IMR-90 (cell line): ENCODE results near the gene ARSB. TPM values are rescaled to one million over a fixed set of nuclear protein-coding genes. Genes with fewer than 3 reads are reported as not detected.
A peak's percentile ranks its signal among the peaks of the same experiment; 100 is the strongest.

Experiments used
- ATAC-seq: fragments of 200-7000 bp; cut with Tn5 transposase; 2 replicates; pipeline ENCODE4 v1.9.1; 2020; ENCODE audit warnings: low read depth, mild to moderate bottlenecking, moderate library complexity
- BruUV-seq: library from RNA; stranded (reverse); fragments of 400-500 nt; replicated peaks from 2 replicates; lab custom pipeline; 2021; lab: Mats Ljungman, UMichigan
- CTCF ChIA-PET: fragments of 300-600 bp; formaldehyde crosslinking; extraction: SDS; loops from one replicate; lab custom pipeline; 2021; ENCODE audit warnings: antibody characterized with exemption; lab: Yijun Ruan, JAX
- POLR2A ChIA-PET: fragments of 300-600 bp; sonication (Branson Sonifier 250); formaldehyde crosslinking; loops from one replicate; lab custom pipeline; 2022; ENCODE audit warnings: antibody characterized with exemption; ENCODE audit not compliant: unreplicated experiment; lab: Charles Lee
- DNase-seq: peaks from one replicate; pipeline ENCODE4 v3.0.0; 2013
- H2AFZ ChIP-seq: replicated peaks from 2 replicates; pipeline ENCODE3; 2013; ENCODE audit warnings: low read length, mild to moderate bottlenecking; ENCODE audit not compliant: poor library complexity
- H2AK5ac ChIP-seq: 2 replicates; pipeline ENCODE4 v1.6.1; 2013; ENCODE audit warnings: low read depth, low read length, inconsistent platforms
- H2AK9ac ChIP-seq: replicated peaks from 2 replicates; pipeline ENCODE3; 2013; ENCODE audit warnings: mild to moderate bottlenecking, low read depth, low read length, moderate library complexity; ENCODE audit not compliant: poor library complexity
- H2BK120ac ChIP-seq: 2 replicates; pipeline ENCODE4 v1.6.1; 2013; ENCODE audit warnings: low read depth, low read length, inconsistent platforms
- H2BK15ac ChIP-seq: 3 replicates; pipeline ENCODE4 v1.6.1; 2013; ENCODE audit warnings: low read depth, low read length, inconsistent platforms
- H2BK20ac ChIP-seq: 2 replicates; pipeline ENCODE4 v1.6.1; 2013; ENCODE audit warnings: low read depth, mild to moderate bottlenecking, inconsistent platforms, low read length, moderate library complexity
- H2BK5ac ChIP-seq: 2 replicates; pipeline ENCODE4 v1.6.1; 2013; ENCODE audit warnings: mild to moderate bottlenecking, low read depth, low read length, inconsistent platforms; ENCODE audit not compliant: poor library complexity, severe bottlenecking
- H3K14ac ChIP-seq: replicated peaks from 2 replicates; pipeline ENCODE4 v1.6.1; 2013; ENCODE audit warnings: low read depth, low read length, inconsistent platforms
- H3K18ac ChIP-seq: 2 replicates; pipeline ENCODE4 v1.6.1; 2013; ENCODE audit warnings: low read depth, low read length, control low read depth
- H3K23ac ChIP-seq: 2 replicates; pipeline ENCODE4 v1.6.1; 2013; ENCODE audit warnings: low read depth, low read length, inconsistent platforms
- H3K27ac ChIP-seq: 2 replicates; pipeline ENCODE4 v1.5.1; 2013; ENCODE audit warnings: mild to moderate bottlenecking, control low read depth, low read length; ENCODE audit not compliant: insufficient read depth
- H3K27me3 ChIP-seq: 2 replicates; pipeline ENCODE4 v1.6.1; 2013; ENCODE audit warnings: low read length; ENCODE audit not compliant: control insufficient read depth, insufficient read depth
- H3K36me3 ChIP-seq: 2 replicates; pipeline ENCODE4 v1.6.1; 2013; ENCODE audit warnings: low read length, mixed read lengths; ENCODE audit not compliant: control insufficient read depth, insufficient read depth
- H3K4ac ChIP-seq: 2 replicates; pipeline ENCODE4 v1.6.1; 2013; ENCODE audit warnings: low read depth, low read length, inconsistent platforms
- H3K4me1 ChIP-seq: 2 replicates; pipeline ENCODE4 v1.6.1; 2013; ENCODE audit warnings: low read length, mixed read lengths; ENCODE audit not compliant: control insufficient read depth, insufficient read depth
- H3K4me2 ChIP-seq: 2 replicates; pipeline ENCODE4 v1.6.1; 2013; ENCODE audit warnings: low read depth, mild to moderate bottlenecking, control low read depth, low read length, moderate library complexity
- H3K4me3 ChIP-seq: 2 replicates; pipeline ENCODE4 v1.5.1; 2013; ENCODE audit warnings: low read depth, mild to moderate bottlenecking, control low read depth, low read length, moderate library complexity; ENCODE audit not compliant: insufficient read depth
- H3K56ac ChIP-seq: 2 replicates; pipeline ENCODE4 v1.6.1; 2013; ENCODE audit warnings: low read length, inconsistent platforms; ENCODE audit not compliant: insufficient read depth; ENCODE audit errors: extremely low read depth
- H3K79me1 ChIP-seq, 2 experiments: 2 replicates each; pipeline ENCODE4 v1.6.1; 2013; ENCODE audit warnings: low read length in 2 of 2, inconsistent platforms in 1 of 2, low read depth in 1 of 2
- H3K9ac ChIP-seq: 2 replicates; pipeline ENCODE4 v1.6.1; 2013; ENCODE audit warnings: low read depth, low read length, control low read depth
- H3K9me1 ChIP-seq: 2 replicates; pipeline ENCODE4 v1.6.1; 2013; ENCODE audit warnings: low read length, inconsistent platforms; ENCODE audit not compliant: insufficient read depth
- H3K9me3 ChIP-seq: 2 replicates; pipeline ENCODE4 v1.6.1; 2013; ENCODE audit warnings: low read length; ENCODE audit not compliant: control insufficient read depth, insufficient read depth
- H4K20me1 ChIP-seq: 2 replicates; pipeline ENCODE4 v1.6.1; 2013; ENCODE audit warnings: low read length, inconsistent platforms; ENCODE audit not compliant: insufficient read depth
- H4K5ac ChIP-seq: 2 replicates; pipeline ENCODE4 v1.6.1; 2013; ENCODE audit warnings: mild to moderate bottlenecking, low read depth, low read length, control low read depth
- H4K8ac ChIP-seq, 2 experiments: 2 replicates each; pipeline ENCODE4 v1.6.1; 2013; ENCODE audit warnings: low read depth in 2 of 2, low read length in 2 of 2, control low read depth in 1 of 2, inconsistent platforms in 1 of 2
- H4K91ac ChIP-seq: 2 replicates; pipeline ENCODE4 v1.6.1; 2013; ENCODE audit warnings: low read depth, low read length, inconsistent platforms; ENCODE audit not compliant: insufficient read depth
- CEBPB ChIP-seq: IDR thresholded peaks from 2 replicates; pipeline ENCODE4 v1.6.1; 2012; ENCODE audit warnings: low read depth, low read length, improper control_type of control experiment
- FOS ChIP-seq: fragments of 150-350 bp; IDR thresholded peaks from 2 replicates; pipeline ENCODE4 v1.6.1; 2016; ENCODE audit warnings: low read depth, low read length
- MAFK ChIP-seq: IDR thresholded peaks from 2 replicates; pipeline ENCODE4 v1.6.1; 2012; ENCODE audit warnings: low read depth, low read length, improper control_type of control experiment
- MXI1 ChIP-seq: IDR thresholded peaks from 2 replicates; pipeline ENCODE4 v1.6.1; 2012; ENCODE audit warnings: low read depth, mild to moderate bottlenecking, low read length, moderate library complexity, borderline replicate concordance
- RAD21 ChIP-seq: IDR thresholded peaks from 2 replicates; pipeline ENCODE4 v1.6.1; 2012; ENCODE audit warnings: low read length, improper control_type of control experiment
- WGBS, 2 experiments: methylation state at CpG; one replicate each; pipeline versions ENCODE4 v1.1.5 to v1.1.7; 2013; ENCODE audit warnings: missing lambda C conversion rate in 2 of 2; ENCODE audit not compliant: insufficient read length in 1 of 2; ENCODE audit errors: extremely low coverage in 2 of 2; 5-methylcytosine and 5-hydroxymethylcytosine counted together
- dilution Hi-C: fragments of 300-500 bp; cut with HindIII; formaldehyde crosslinking; loops from one replicate; pipeline ENCODE4 v1.14.3; 2018; ENCODE audit warnings: low sequenced_read_pairs; ENCODE audit not compliant: unreplicated experiment
- in situ Hi-C: fragments of 300-500 bp; cut with MboI; formaldehyde crosslinking; loops from 3 replicates; pipeline ENCODE4 v1.14.3; 2019; ENCODE audit warnings: low sequenced_read_pairs, inconsistent platforms, mixed read lengths
- intact Hi-C: fragments of 100-400 bp; cut with micrococcal nuclease; formaldehyde crosslinking; loops from 2 replicates; pipeline ENCODE4 v1.10.0; 2022
- polyA plus RNA-seq, 3 experiments: library from polyadenylated mRNA; depleted of rRNA; stranded (reverse); fragments of >200 nt; gene quantifications; 2 replicates each; pipeline ENCODE4 v1.2.3, GENCODE V29; 2012; ENCODE audit warnings: low replicate concordance in 1 of 3
- total RNA-seq: library from RNA; depleted of rRNA; stranded (reverse); fragments of >200 nt; gene quantifications from 2 replicates; pipeline ENCODE4 v1.2.3, GENCODE V29; 2012

ARSB gene
- total and polyA plus RNA-seq, 2 of the 4 experiments (the other 2 are of a cell fraction), result 16.0 to 16.3 TPM

GRCh38 chr5:78757269-78758053 is 227.6 kb downstream of the ARSB start:
- peak overlapping the region; percentile 37 for H2BK120ac ChIP-seq
- ATAC-seq (peak; percentile 19; the same call in 1 of the 2 replicates), DNase-seq (peak; percentile 69)
- TF ChIP-seq MAFK, result 0 out of 2 replicates have a peak, but pooled peaks have one; percentile 18
- TF ChIP-seq CEBPB, result no peak
- TF ChIP-seq RAD21, result no peak
- TF ChIP-seq FOS, result peak; percentile 50
- no peak for TF ChIP-seq MXI1
- peak overlapping the region; percentile 16; the same call in 1 of the 2 replicates for H3K14ac ChIP-seq
- H3K4me1 ChIP-seq, result peaks cover 24% of the 10 kb centered on the region
- H3K27ac ChIP-seq, result peak overlapping the region; percentile 48; the same call in 1 of the 2 replicates
- H2BK20ac ChIP-seq, result peak overlapping the region; percentile 45
- BruUV-seq, result no TSS peak
- peaks cover 23% of the 10 kb centered on the region for H3K27me3 ChIP-seq
- H3K9ac ChIP-seq, result no peak overlapping the region
- peak overlapping the region; percentile 43; the same call in 1 of the 2 replicates for H3K18ac ChIP-seq
- intact Hi-C loops (loop anchor here (5.0 kb wide), 1 partner anchor 210 kb away; no protein-coding TSS in a partner anchor), in situ Hi-C loops (no loop called here), dilution Hi-C loops (no loop called here)
- H2AK9ac ChIP-seq, result no peak overlapping the region
- H3K36me3 ChIP-seq, result no peaks in the 10 kb centered on the region
- peak overlapping the region; percentile 7; the same call in 1 of the 2 replicates for H3K23ac ChIP-seq
- CTCF ChIA-PET, result interaction anchor here (1.5 kb wide), 1 partner anchor 10 kb away, joined by 5 read pairs; no protein-coding TSS in a partner anchor
- H4K5ac ChIP-seq, result peak overlapping the region; percentile 15; the same call in 1 of the 2 replicates
- no peak overlapping the region for H2BK5ac ChIP-seq
- peak overlapping the region; percentile 44; the same call in 1 of the 2 replicates for H2AK5ac ChIP-seq
- H3K4ac ChIP-seq, result peak overlapping the region; percentile 19
- H3K9me3 ChIP-seq, result no peaks in the 10 kb centered on the region; the same call in 1 of the 2 replicates
- H4K20me1 ChIP-seq, result no peaks in the 10 kb centered on the region; the same call in 1 of the 2 replicates
- peaks cover 8% of the 10 kb centered on the region for H3K9me1 ChIP-seq
- peak overlapping the region; percentile 23; the same call in 1 of the 2 replicates for H3K4me2 ChIP-seq
- 0 out of 2 replicates have a peak overlapping the region, but pooled peaks have one; percentile 12 for H4K91ac ChIP-seq
- POLR2A ChIA-PET, result interaction anchor here (0.6 kb wide), 2 partner anchors 144 to 185 kb away, joined by 3 read pairs; no protein-coding TSS in a partner anchor
- no peak overlapping the region for H4K8ac ChIP-seq
- no peak overlapping the region for H2AFZ ChIP-seq
- peak overlapping the region; percentile 31; the same call in 1 of the 3 replicates for H2BK15ac ChIP-seq
- no peak overlapping the region for H3K4me3 ChIP-seq
- WGBS, 2 experiments, result no CpG with 5 or more reads among the region's 7 CpGs
- no peak overlapping the region for H3K56ac ChIP-seq
- no peaks in the 10 kb centered on the region for H3K79me1 ChIP-seq
